DND-41 (cell line): ENCODE results near the gene CNOT1.

Experiments used
- ATAC-seq: fragments of 200-7000 bp; cut with Tn5 transposase; 3 replicates; pipeline ENCODE4 v1.9.1; 2021; ENCODE audit warnings: low read depth; ENCODE audit not compliant: insufficient read depth
- DNase-seq: peaks from one replicate; pipeline ENCODE4 v3.0.0-alpha.2; 2020
- H2AFZ ChIP-seq: 2 replicates; pipeline ENCODE4 v1.6.0; 2012; ENCODE audit warnings: low read depth, low read length
- H3K27ac ChIP-seq: 2 replicates; pipeline ENCODE4 v1.5.1; 2012; ENCODE audit warnings: low read length, inconsistent platforms
- H3K27me3 ChIP-seq: fragments of 200-600 bp; sonication (generic); 2 replicates; pipeline ENCODE4 v1.6.0; 2012; ENCODE audit warnings: low read length, mild to moderate bottlenecking, inconsistent platforms; ENCODE audit not compliant: insufficient read depth, poor library complexity
- H3K36me3 ChIP-seq: 2 replicates; pipeline ENCODE4 v1.5.1; 2012; ENCODE audit warnings: low read length, inconsistent platforms; ENCODE audit not compliant: insufficient read depth
- H3K4me1 ChIP-seq: 2 replicates; pipeline ENCODE4 v1.5.1; 2012; ENCODE audit warnings: mild to moderate bottlenecking, low read length; ENCODE audit not compliant: insufficient read depth
- H3K4me2 ChIP-seq: 2 replicates; pipeline ENCODE4 v1.6.0; 2012; ENCODE audit warnings: mild to moderate bottlenecking, moderate library complexity, low read length, inconsistent platforms; ENCODE audit not compliant: insufficient read depth
- H3K4me3 ChIP-seq, 2 experiments: fragments of 200-600 bp in 1 of 2; shearing (Covaris generic) in 1 of 2; 2 replicates each; pipeline ENCODE4 v1.5.1; 2012 to 2016; ENCODE audit warnings: inconsistent platforms in 2 of 2, low read length in 2 of 2, mild to moderate bottlenecking in 2 of 2, low read depth in 1 of 2, moderate library complexity in 1 of 2
- H3K79me2 ChIP-seq: 2 replicates; pipeline ENCODE4 v1.6.0; 2012; ENCODE audit warnings: low read length, inconsistent platforms; ENCODE audit not compliant: insufficient read depth
- H3K9ac ChIP-seq: 2 replicates; pipeline ENCODE4 v1.6.0; 2012; ENCODE audit warnings: low read depth, mild to moderate bottlenecking, inconsistent platforms, low read length, moderate library complexity
- H3K9me3 ChIP-seq: 2 replicates; pipeline ENCODE4 v1.5.1; 2012; ENCODE audit warnings: low read length, moderate library complexity, mild to moderate bottlenecking, inconsistent platforms; ENCODE audit not compliant: insufficient read depth, severe bottlenecking
- H4K20me1 ChIP-seq: 2 replicates; pipeline ENCODE4 v1.6.0; 2012; ENCODE audit warnings: low read length; ENCODE audit not compliant: insufficient read depth
- EZH2 ChIP-seq: IDR thresholded peaks from 3 replicates; pipeline ENCODE4 v1.6.1; 2012; ENCODE audit warnings: borderline replicate concordance, low read depth, mild to moderate bottlenecking, moderate library complexity, low read length, inconsistent platforms; ENCODE audit not compliant: severe bottlenecking
- TF ChIP-seq, protein P1 (sequence below): IDR thresholded peaks from 2 replicates; pipeline ENCODE4 v1.5.1; 2012; ENCODE audit warnings: borderline replicate concordance, low read length, moderate library complexity, mild to moderate bottlenecking; ENCODE audit not compliant: poor library complexity, severe bottlenecking; ENCODE audit errors: extremely low read depth

The CNOT1 gene

DNA sequence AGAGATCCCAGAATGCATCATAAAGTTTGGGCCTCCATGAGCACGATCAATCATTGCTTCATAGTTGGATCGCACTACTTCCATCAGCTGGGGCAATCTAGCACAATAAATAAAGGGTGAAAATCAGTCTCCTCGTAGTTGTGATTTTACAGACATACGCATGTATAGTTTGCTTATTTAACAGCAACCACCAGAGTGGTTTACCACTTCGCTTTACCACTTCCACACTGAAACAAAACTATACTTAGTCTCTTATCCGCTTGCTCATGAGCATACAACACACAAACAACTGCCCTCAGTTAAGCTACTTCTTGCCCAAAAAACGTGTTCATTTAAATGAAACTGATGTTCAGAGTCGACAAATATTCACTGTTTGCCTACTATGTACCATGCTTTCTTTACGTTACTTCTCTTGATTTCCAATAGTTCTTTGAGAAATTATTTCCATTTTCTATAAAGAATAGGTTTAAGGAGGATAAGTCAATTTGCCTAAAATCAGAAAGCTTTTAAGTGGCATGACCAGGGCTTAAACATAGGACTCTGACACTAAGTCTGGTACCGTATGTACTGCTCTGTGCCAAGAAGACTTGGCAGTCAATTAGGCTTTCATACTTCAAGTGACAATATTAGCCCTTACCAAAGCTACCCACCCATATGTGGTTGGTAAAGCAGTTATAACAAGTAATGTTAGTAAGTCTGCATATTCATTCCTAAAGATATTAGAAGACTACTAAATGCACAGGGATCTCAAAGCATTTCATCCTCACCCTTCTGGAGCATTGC lies 92.3 kb downstream of the CNOT1 start:
- Histone ChIP-seq H3K36me3 (peaks cover 97% of the 10 kb centered on the region), H4K20me1 (peaks cover 4% of the 10 kb centered on the region; the same call in 1 of the 2 replicates)

DNA sequence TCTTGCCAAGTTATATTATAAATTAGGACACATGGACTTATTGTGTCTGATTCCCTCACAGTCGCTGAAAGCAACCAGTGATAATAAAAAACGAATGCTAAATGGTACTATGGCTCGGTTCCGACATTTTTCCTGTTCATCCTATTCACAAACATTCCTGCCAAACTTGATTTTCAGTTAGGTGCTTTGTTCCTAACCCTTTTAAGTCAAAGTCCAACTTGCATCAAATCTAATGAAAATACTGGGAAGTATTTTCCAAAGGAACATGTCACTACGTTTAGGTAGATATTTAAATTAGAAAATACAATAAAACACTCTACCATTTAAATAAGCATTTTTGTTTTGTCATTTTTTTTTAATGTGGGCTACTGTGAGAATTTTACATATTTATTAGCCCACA lies 93.3 kb downstream of the CNOT1 start:
- Histone ChIP-seq H3K4me2 (no peak overlapping the region), H3K36me3 (peaks cover 97% of the 10 kb centered on the region), H4K20me1 (peaks cover 4% of the 10 kb centered on the region; the same call in 1 of the 2 replicates), H3K9me3 (no peaks in the 10 kb centered on the region), H3K9ac (no peak overlapping the region), H2AFZ (no peak overlapping the region), H3K27me3 (no peaks in the 10 kb centered on the region), H3K27ac (no peak overlapping the region), H3K4me1 (no peaks in the 10 kb centered on the region), H3K4me3 (no peak overlapping the region), H3K79me2 (no peaks in the 10 kb centered on the region)
- TF ChIP-seq, protein P1, sequence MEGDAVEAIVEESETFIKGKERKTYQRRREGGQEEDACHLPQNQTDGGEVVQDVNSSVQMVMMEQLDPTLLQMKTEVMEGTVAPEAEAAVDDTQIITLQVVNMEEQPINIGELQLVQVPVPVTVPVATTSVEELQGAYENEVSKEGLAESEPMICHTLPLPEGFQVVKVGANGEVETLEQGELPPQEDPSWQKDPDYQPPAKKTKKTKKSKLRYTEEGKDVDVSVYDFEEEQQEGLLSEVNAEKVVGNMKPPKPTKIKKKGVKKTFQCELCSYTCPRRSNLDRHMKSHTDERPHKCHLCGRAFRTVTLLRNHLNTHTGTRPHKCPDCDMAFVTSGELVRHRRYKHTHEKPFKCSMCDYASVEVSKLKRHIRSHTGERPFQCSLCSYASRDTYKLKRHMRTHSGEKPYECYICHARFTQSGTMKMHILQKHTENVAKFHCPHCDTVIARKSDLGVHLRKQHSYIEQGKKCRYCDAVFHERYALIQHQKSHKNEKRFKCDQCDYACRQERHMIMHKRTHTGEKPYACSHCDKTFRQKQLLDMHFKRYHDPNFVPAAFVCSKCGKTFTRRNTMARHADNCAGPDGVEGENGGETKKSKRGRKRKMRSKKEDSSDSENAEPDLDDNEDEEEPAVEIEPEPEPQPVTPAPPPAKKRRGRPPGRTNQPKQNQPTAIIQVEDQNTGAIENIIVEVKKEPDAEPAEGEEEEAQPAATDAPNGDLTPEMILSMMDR, result no peak
- no peak for TF ChIP-seq EZH2
- DNase-seq (no peak), ATAC-seq (no peak)

More for the DNA sequence above, 92.3 kb downstream of the CNOT1 start:
- H3K9me3 ChIP-seq, result no peaks in the 10 kb centered on the region
- no peak for ATAC-seq
- no peaks in the 10 kb centered on the region for H3K27me3 ChIP-seq
- no peak overlapping the region for H3K9ac ChIP-seq
- TF ChIP-seq, protein P1, result no peak
- no peak for TF ChIP-seq EZH2
- H3K4me2 ChIP-seq, result no peak overlapping the region
- no peak for DNase-seq
- H3K4me3 ChIP-seq, result no peak overlapping the region
- H3K27ac ChIP-seq, result no peak overlapping the region
- no peaks in the 10 kb centered on the region for H3K4me1 ChIP-seq
- no peaks in the 10 kb centered on the region for H3K79me2 ChIP-seq
- H2AFZ ChIP-seq, result no peak overlapping the region

DNA sequence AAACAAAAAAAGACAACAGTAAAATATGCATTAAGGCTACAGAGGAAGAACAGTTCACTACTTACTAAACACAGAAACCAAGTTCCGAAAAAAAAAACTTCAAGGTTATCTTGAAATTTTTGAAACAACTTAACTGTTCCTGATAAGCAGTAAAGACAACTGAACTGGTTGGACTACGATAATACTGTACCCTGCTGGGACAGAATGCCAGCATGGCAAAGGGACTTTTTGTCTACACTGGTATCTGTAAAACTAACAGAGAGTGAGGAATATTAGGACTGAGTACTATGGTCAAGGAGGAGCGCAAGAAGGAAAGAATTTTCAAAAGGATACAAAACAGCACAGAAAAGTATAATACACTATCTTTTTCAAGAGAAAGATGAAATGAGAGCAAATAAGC lies 94.5 kb downstream of the CNOT1 start:
- no peaks in the 10 kb centered on the region for H3K27me3 ChIP-seq
- H2AFZ ChIP-seq, result no peak overlapping the region
- ATAC-seq (no peak), DNase-seq (no peak)
- H3K4me2 ChIP-seq, result no peak overlapping the region
- H3K4me3 ChIP-seq, result no peak overlapping the region
- H3K79me2 ChIP-seq, result no peaks in the 10 kb centered on the region
- no peak for TF ChIP-seq EZH2
- TF ChIP-seq, protein P1, result no peak
- H3K27ac ChIP-seq, result no peak overlapping the region
- H3K36me3 ChIP-seq, result peaks cover 98% of the 10 kb centered on the region
- no peaks in the 10 kb centered on the region for H3K9me3 ChIP-seq
- H4K20me1 ChIP-seq, result peaks cover 4% of the 10 kb centered on the region; the same call in 1 of the 2 replicates
- H3K4me1 ChIP-seq, result no peaks in the 10 kb centered on the region
- no peak overlapping the region for H3K9ac ChIP-seq
